Cerebellar nuclear complex (tissue), 1 donor: Measurements from ENCODE around the gene RPS19.

Source experiments
- DNase-seq, 2 experiments: peaks; one replicate each; lab custom pipeline; 2025; lab: John Stamatoyannopoulos, UW

The RPS19 gene

DNA sequence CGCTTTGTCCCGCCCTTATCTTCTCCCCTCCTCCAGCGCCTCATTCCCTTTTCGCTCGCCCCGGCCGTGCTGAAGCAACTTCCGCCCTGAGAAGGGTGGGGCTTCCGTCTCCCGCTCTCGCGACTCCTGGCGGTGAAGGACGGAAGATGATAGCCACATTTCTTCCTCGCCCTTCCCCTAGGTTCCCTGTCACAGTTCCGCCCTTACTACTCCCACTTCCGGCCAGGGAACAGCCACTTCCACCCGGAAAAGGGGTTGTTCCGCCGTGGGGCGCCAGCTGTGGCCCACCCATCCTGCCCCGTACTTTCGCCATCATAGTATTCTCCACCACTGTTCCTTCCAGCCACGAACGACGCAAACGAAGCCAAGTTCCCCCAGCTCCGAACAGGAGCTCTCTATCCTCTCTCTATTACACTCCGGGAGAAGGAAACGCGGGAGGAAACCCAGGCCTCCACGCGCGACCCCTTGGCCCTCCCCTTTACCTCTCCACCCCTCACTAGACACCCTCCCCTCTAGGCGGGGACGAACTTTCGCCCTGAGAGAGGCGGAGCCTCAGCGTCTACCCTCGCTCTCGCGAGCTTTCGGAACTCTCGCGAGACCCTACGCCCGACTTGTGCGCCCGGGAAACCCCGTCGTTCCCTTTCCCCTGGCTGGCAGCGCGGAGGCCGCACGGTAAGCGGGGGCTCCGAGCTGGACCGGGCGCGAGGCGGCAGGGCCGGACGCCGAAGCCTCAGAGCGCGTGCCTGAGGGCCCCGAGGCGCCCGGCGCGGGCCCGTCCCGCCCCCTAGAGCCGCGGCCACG lies at the start of gene RPS19:
RPS19 (plus strand) TSS at position 638 of the 801 bp plus-strand sequence. CDS start 520 bp downstream, outside the sequence.
- peak; percentile 96 for DNase-seq

DNA sequence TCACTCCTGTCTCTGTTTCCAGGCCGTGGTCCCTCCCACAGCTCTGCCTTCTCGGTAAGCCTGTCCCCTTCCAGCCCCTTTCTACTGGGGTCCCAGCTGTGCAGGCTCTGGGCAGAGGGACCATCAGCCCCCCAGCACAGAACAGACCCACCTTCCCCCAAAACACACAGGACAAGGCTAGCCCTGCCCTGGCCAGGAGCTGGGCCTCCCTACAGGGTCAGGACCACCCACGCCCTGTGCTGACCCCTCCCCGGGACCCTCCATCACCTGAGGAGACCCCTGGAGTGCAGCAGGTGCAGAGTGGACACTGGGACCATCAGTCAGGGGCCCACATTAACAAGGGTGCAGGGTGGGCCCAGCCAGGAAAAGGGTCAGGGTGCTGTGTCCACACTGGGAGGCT lies 49.8 kb upstream of the RPS19 start:
- no peak for DNase-seq

DNA sequence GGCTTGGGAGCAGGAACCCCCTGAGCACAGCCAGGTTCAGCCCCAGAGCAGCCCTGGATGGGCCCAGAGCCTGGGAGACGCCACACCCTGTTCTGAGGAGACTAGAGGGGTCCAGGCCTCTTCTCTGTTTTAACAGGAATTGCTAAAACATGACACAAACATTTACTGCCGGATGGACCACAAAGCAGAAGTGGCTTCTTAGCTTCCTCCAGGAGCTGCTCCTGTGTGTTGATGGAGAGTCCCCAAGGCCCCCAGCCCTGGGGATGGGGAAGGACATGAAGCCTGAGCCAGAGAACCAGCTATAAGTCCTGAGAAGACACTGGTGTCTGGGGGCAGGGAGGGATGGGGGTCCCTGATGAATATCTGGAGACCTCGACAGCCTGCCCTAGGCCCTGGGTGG lies 49.0 kb upstream of the RPS19 start:
- no peak for DNase-seq

DNA sequence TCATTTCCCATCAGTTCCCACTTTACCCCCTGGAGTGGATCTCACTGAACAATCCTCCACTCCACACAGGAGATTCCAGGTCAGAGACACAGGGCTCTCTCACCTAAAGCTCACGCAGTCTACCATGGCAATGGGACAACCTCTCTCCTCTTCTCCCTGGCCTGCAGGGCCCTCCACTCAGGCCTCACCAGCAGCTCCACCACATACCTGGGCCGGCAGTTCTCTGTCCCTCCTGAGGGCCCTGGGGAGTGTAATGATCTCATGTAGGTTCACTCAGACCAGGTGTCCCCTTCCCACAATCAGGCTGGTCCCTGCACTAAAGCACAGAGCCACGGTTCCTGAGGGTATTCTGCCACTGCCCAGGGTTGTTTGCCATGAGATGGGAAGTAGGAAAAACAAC lies 48.1 kb upstream of the RPS19 start:
- DNase-seq, result no peak

DNA sequence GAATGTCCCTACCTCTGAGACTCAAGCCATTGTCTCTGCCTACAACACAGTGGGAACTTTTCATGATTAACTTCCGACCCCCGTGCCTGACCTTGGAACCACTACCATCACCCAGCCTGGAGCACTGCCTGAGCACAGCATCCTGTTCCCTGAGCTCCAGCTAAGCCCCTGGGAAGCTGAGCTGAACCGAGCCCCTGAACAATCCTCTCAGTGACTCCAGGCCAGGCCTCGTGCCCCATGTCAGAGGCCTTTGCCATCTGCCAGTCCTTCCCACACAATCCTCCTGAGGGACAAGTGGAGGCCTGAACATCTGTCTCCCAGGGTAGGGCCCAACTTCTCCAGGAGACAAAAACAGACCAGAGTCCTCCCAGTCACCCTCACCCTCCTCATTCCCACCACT lies 46.1 kb upstream of the RPS19 start:
- no peak for DNase-seq

DNA sequence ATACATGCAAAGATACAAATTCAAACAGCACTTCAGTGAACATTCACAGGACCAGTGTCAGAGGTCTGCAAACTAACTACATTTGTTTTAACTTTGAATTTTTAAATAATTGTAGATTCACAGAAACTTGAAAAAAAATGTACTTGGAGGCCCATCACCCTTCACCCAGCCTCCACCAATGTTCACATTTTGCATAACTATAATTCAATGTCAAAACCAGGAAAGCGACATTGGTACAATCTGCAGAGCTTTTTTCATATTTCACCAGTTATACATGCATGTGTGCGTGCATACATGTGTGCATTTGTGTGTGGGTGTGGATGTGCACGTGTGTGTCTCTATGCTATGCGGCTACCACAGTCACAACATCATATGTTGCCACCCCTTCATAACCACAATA lies 44.8 kb upstream of the RPS19 start:
- DNase-seq, result no peak

DNA sequence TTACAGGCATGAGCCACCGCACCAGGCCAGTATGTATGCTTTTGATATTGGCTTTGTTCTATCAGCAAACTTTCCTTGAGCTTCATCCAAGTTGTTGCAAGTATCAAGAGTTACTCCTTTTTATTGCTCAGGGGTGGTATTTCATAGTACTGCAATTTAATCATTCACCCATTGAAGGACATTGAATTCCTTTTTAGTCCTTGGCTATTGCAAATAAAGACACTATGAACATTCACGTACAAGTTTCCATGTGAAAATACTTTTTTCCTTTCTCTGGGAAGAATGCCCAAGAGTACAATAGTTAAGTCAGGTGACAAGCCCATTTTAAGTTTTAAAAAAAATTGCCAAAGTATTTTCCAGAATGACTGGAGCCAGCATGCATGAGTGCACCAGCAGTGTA lies 43.3 kb upstream of the RPS19 start:
- DNase-seq, result no peak

DNA sequence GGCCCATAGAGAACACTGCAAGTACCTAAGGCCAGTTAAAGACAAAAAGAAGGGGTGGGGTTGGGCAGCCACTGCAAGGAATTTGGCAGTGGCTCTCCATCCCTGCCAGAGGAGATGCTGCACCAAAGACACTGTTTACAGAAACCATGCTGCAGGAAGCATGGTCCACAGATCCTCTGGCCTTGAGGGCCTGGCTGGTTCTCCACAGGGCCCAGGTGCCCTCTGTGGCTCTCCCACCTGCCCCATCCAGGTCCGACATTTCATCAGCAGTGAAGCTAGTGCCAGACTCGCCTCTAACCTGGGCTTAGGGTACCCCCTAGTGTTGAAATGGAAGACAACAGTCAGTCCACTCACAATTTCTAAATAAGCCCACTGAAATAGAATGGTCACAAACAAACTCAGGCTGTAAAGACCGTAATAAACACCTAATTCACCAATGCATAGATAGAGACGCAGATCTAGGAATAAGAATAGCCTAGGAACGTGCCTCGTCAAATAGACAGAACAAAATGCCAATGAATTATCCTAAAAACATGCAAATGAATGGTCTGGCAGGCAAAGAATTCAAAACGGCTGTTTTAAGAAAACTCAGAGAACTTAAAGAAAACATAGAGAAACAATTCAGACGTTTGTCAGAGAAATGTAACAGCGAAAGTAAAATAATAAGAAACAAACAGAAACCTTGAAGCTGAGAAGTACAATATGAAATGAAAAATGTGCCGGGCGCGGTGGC lies 38.9 kb upstream of the RPS19 start:
- no peak for DNase-seq

DNA sequence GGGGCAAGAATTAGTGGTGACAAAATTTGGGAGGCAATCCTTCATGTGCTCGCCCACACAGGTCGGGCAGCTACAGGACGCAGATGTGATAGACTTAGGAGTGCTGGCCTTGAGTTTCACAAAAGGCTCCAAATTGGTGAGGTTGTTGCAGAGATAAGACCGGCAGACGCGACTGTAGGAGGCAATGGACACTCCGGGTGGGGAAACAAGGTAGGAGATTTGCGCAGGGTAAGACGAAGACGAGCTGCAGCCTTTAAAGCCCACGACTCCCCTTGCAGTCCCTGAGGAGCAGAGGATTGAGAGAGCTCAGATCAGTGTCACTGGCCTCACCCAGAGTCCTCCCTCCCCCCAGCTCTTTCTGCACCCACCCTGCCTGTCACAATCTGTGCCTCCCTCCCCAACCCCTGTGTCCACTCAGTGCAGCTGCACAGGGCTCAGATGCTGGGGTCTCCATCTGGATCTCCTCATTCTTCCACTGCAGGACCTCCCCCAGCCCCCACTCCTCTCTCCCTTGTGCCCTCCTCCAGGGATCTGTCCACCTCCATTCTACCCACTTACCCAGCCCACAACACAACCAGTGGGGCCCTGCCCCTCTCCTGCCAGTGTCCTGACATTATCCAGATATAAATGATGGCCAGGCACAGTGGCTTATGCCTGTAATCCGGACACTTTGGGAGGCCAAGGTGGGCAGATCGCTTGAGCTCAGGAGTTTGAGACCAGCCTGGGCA lies 21.9 kb upstream of the RPS19 start:
- no peak for DNase-seq

DNA sequence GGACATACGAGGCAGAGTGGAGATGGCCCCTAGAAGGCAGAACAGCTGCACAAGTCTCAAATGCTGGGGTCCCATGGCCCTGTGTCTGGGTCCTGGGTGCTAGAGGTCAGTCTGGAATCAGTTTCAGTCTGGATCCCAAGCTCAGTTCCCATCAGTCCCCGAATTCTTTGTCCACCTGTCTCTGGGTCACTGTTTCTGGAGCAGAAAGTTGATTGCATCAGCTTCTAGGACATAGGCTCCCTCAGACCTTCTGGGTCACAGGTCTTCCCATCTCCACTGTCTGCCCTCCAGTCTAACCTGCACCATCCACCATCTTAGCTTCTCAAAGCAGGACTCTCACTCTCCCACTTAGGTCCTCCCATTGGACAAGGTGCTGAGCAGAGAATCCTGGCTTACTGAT lies 20.8 kb upstream of the RPS19 start:
- DNase-seq, result no peak

DNA sequence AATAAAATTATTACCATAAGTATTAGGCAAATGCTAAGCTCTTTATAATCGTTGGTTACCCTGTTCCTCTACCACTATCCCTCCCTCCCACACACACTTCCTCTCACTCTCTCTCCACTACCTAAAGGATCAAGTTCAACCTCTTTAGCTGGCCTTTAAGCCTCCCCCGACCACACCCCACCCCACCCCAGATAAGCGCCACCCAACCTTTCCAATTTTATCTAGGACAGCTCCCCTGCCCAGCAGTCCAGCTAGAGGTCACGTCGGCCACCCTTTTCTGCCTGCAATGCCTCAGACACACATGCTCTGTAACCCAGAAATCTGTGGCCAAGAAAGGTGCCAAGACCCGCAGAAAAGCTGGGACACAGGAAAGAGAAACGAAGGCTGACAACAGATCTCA lies 16.7 kb upstream of the RPS19 start:
- DNase-seq, result no peak

DNA sequence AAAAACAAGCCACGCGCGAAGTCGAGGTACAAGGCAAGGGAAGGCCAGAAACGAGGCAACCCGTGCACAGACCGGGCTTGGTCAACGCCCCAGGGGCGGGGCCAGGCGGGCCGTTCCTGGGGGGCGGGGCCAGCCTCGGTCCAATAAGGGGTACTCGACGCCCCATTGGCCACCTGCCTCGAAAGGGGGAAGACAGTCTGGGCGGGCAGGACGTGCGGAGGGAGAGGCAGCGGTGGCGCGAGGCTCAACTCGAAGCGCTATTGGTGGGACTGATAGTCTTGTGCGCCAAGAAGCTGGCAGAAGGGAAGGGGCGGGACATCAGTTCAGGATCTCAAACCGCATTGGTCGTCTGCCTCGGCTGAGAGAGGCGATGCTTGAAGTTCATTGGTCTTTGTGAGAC lies 15.5 kb upstream of the RPS19 start, which contains the start of gene LYPD4:
LYPD4 (minus strand) TSS at position 83 of the 400 bp plus-strand sequence. CDS start 5,398 bp downstream, outside the sequence.
- DNase-seq, result no peak

DNA sequence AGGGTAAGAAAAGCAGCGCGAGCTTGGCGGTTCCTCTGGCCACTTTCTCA lies 15.2 kb upstream of the RPS19 start, which contains the start of gene DMRTC2:
DMRTC2 (plus strand) TSS at position 42 of the 50 bp plus-strand sequence. CDS start 2,387 bp downstream, outside the sequence.
- no peak for DNase-seq

DNA sequence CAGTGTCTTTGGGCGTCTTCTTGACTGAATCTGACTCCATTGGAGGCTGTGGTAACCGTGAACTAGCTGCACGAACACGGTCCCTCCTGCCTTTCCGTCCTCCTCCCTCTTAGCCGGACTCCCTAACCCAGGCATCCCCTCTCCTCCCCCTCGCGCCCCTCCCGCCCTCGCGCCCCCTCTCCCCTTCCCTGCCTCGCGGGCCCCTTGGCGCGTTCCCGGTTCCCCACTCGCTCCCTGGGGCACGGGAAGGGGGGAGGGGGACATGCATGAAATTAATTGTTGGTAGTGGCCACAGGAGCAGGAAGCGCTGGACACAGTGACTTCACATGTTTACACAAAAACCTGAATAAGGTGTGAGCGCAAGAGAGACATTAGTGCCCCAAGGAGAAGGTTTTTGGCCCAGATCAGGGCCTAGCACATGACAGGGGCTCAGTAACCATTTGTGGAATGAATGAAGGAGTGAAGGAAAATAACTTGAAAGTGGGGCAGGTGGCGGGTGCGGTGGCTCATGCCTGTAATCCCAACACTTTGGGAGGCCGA lies 14.9 kb upstream of the RPS19 start:
- DNase-seq, result no peak

DNA sequence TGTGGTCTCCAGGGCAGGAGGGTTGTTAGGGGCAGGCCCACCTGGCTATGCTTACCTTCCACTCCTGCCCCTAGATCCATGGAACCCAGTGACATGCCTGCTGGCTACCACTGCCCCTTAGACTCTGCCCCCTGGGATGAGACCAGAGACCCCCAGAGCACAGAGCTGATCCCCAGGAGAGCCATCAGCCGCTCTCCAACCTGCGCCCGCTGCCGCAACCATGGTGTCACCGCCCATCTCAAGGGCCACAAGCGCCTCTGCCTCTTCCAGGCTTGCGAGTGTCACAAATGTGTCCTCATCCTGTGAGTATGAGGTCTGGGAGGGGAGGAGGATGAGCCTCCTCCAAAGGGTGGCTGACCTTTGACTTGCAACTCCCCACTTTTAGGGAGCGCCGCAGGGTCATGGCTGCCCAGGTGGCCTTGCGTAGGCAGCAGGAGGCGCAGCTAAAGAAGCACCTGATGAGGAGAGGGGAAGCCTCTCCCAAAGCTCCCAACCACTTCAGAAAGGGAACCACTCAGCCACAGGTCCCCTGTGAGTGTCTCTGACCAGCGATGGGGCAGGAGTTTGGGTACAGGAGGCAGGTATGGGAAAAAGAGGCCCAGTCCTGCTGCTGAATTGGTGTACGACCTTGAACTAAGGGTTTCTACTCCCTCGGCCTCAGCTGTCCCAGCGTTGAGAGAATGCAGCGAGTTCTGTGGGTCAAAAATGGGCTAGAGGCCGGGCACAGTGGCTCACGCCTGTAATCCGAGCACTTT lies 12.5 kb upstream of the RPS19 start:
- DNase-seq, result no peak

DNA sequence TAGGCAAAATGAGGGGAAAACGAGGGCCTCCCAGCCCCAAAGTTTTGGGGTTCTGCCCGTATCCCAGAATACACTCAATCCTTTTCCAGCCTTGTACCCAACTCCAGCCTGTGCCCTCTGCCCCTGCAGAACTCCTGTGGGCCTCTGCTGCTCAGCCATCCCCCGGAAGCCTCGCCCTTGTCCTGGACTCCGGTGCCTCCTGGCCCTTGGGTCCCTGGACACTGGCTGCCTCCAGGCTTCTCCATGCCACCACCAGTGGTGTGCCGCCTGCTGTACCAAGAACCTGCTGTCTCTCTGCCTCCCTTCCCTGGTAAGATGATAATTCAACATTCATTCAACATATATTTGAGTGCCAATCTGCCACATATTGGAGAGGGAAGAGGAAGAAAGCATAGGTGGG lies 11.4 kb upstream of the RPS19 start:
- DNase-seq, result no peak

DNA sequence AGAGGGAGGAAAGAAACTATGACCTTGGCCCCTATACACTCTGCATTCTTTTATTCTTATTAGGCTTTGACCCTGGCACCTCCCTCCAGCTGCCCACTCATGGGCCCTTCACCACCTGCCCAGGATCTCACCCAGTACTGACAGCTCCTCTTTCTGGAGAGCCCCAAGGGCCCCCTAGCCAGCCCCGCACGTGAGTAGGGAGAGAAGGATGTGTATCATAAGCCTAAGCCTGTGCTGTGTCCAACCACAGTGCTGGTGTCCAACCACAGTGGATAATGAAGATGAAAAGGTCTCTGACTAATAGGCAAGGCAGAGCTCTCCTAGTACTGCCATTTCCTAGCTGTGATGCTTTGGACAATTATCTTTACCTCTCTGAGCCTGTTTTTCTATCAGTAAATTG lies 11.0 kb upstream of the RPS19 start:
- no peak for DNase-seq

DNA sequence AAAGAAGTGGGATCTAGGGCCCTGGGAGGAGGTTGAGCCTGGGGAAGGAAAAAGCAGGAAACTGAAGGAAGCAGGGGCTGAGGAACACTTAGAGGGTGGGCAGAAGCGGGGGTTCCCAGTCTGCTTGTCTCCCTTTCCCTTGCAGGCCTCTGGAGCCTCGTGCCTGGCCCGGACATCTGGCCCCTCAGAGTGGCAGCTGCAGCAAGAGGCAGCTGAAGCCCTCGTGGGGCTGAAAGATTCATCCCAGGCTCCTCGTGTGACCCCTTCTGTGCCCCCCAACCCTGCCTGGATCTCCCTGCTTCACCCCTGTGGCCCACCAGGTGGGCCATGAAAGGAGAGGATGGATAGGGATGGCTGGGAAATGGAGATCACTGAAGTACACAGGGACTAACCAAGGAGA lies 9.7 kb upstream of the RPS19 start:
- no peak for DNase-seq

DNA sequence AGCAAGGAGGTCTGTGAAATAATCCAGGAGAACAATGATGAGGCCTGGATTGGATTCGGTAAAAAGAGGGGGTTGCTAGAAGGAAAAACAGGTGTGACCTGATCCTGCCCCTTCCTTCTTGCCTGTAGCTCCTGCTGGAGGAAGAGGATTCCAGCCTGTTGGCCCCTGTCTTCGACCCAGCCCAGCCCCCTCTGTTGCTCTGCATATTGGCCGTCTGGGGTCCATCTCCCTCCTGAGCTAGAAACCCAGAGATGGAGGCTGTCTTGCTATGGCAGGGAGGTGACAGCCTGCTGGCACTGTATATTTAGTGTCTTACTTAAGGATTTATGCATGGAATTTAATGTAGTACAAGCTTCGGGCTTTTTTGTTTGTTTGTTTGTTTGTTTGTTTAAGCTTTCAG lies 8.6 kb upstream of the RPS19 start:
- no peak for DNase-seq

DNA sequence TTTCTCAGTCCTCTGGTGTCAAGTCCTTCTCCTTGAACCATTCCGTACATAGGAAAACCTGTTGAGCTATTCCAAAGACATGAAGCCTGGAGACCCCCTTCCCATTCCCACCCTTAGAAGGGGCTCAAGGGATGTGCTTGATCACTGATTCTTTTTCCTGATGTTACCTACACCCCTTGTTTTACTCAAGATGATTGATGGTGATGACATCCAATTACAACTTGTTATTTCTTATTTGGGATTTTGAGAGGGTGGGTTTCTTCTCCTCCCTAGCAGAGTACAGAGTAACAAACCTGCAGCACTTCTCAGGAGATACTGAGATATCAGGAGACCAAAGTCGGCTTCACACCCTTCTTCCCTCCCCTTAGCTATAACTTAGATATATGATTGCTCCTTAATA lies 6.7 kb upstream of the RPS19 start:
- no peak for DNase-seq

DNA sequence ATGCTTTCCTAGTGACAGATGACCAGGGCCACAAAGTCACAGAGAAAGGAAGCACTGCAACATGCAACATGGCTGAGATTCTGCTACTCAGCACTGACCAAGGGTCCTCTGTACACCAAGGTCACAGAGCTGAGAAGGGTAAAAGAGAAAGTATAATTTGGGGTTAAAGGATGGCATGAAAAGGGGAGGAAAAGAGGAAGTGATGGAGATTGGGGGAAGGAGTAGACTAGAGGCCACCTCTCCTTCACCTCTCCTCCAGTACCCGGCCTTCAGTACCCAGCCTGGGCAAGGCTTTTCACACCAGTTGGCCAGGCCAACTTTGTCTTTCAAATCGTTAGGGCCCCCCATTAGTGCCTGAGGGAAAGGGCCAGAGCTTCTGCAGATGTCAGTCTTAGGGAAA lies 6.3 kb upstream of the RPS19 start:
- DNase-seq, result no peak

DNA sequence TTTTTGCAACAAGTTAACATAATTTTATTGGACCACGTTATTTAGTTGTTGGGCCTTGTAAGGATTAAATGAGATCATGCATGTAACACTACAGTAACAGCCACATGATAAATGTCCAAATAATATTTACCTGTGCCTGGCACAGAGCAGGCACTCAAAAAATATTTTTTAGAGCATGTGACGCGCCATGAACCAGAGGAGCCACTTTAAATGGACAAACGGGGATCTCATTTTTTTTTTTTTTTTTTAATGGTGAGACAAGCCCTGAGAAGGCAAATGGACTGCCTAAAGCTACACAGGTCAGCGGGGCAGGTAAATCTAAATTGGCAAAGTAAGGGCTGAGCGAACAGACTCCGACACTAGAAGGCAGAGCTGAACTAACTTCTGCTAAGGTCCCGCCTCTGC lies 840 bp upstream of the RPS19 start:
- no peak for DNase-seq
